ENCODE data around the gene CCDC181.

CCDC181 gene

DNA sequence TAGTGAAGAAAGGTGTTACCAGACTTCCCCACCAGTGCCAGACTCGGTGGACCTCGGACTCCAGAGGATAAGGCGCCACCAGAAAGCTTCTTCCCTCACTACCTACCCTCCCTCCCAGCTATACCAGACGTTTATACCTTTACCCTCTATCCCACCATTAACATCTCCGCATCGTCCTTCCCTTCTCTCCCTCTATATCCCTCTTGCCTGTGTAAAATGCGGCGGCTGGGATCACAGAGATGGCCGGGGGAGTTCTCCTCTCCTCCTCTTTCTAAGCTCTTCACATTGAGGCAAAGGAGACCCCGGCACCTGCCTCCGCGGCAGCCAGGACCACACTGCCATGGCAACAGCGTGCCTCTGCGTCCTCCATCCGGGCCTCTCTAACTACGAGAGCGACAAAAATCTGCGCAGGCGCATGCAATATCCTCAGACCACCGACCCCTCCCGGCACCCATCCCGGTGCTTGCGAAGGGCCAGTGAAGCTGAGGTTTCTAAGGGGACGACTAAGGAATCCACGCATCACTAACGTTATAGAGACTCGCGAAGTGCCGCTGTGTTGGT is at the start of gene CCDC181:
CCDC181 (minus strand) TSS at position 394 of the 561 bp plus-strand sequence. CDS start 2,547 bp downstream, outside the sequence.
- H3K27me3 ChIP-seq: no peaks in the 10 kb centered on the region
- no peak within 1 kb of the TSS for H3K4me3 ChIP-seq
- H3K4me2 ChIP-seq: no peak within 1 kb of the TSS
- H3K9me3 ChIP-seq: no peaks in the 10 kb centered on the region
- H4K20me1 ChIP-seq: no peaks in the 10 kb centered on the region
- H3K4me1 ChIP-seq: no peaks in the 10 kb centered on the region
- no peak within 1 kb of the TSS for H3K27ac ChIP-seq
- TF ChIP-seq Cebpa-rat (IDR thresholded peaks at IDR 0.05): no peak
- H3K36me3 ChIP-seq: no peaks in the 10 kb centered on the region
- no peak within 1 kb of the TSS for H3K9ac ChIP-seq

DNA sequence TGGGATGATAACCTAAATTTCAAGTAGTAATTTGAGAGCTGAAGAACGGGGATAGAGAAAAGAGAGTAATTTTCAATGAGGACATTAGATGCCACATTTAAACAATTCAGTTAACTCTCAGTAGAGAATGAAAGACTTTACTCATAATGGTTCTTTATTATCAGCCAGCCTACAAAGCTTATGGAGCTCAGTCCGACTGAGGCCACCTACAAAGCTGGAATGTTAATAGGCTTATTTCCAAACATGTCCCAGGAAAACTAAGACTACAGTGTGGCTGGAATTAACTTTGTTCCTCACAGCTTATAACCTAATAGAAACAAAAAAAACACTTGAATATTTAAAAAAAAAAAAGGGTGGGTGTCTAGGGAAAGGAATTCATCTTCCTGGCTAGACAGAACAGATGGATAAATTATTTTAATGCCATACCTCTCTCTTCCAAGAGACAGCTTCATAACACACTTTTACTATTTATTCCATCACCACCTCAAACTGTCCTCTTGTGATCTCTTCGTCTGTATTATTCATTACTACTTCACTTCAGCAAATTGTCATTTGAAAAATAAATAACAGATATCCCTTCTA is 48.6 kb upstream of the CCDC181 start:
- Histone ChIP-seq H3K27me3 (no peaks in the 10 kb centered on the region), H3K4me2 (no peak overlapping the region), H3K9ac (no peak overlapping the region), H3K4me3 (no peak overlapping the region), H3K4me1 (no peaks in the 10 kb centered on the region), H3K36me3 (peaks cover 17% of the 10 kb centered on the region), H3K27ac (no peak overlapping the region), H4K20me1 (peaks cover 12% of the 10 kb centered on the region; the same call in 1 of the 2 replicates), H3K9me3 (no peaks in the 10 kb centered on the region)
- no peak for TF ChIP-seq Cebpa-rat (IDR thresholded peaks at IDR 0.05)

DNA sequence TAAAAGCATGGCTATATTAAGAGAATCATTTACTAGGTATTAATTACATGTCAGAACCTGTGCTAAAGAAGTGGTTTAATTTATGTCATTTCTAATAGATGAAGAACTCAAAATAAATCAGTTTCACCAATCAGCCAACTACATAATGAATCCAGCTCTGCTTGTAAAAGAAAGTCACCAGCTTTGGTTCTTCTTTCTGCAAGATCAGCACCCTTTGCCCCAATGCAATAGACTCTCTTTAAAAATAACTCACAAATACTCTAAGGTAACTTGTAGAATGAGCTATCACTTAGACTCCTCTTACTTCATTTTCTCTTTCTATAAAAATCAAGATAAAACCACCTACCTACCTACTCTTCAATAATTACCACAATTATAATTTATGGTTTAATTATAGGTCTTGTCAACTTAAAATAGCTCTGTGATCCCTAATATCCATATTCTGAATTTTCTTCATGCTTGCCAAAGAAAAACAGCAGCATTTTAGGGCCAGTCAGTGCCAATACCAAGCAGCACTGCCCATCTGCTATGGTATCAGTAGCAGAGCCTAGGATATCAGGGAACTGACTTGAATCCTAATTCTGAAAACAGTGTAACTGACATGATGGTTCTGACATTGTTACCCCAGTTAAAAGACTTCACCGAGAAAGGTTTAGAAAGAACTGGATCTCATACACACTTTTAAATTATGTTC is 47.2 kb upstream of the CCDC181 start:
- Histone ChIP-seq H4K20me1 (peaks cover 4% of the 10 kb centered on the region; the same call in 1 of the 2 replicates), H3K4me1 (no peaks in the 10 kb centered on the region), H3K9ac (no peak overlapping the region), H3K36me3 (peaks cover 17% of the 10 kb centered on the region), H3K4me3 (no peak overlapping the region), H3K27ac (no peak overlapping the region), H3K4me2 (no peak overlapping the region), H3K9me3 (no peaks in the 10 kb centered on the region), H3K27me3 (no peaks in the 10 kb centered on the region)
- no peak for TF ChIP-seq Cebpa-rat (IDR thresholded peaks at IDR 0.05)

DNA sequence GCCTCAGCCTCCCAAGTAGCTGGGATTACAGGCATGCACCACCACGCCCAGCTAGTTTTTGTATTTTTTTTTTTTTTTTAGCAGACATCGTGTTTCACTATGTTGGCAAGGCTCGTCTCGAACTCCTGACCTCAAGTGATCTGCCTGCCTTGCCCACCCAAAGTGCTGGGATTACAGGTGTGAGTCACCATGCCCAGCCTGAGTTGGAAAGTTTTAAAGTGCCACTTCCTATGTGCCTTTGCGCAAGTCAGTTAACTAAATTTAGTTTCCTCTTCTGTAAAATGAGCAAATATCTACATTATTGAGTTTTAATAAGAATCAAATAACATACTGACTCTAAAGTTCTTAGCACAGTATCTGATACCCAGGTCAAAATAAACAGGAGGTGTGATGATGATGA is 46.1 kb upstream of the CCDC181 start:
- Histone ChIP-seq H3K4me2 (no peak overlapping the region), H3K4me1 (no peaks in the 10 kb centered on the region), H3K27ac (no peak overlapping the region), H3K27me3 (no peaks in the 10 kb centered on the region), H3K4me3 (no peak overlapping the region), H3K9ac (no peak overlapping the region), H4K20me1 (peaks cover 2% of the 10 kb centered on the region; the same call in 1 of the 2 replicates), H3K36me3 (peaks cover 17% of the 10 kb centered on the region), H3K9me3 (no peaks in the 10 kb centered on the region)
- no peak for TF ChIP-seq Cebpa-rat (IDR thresholded peaks at IDR 0.05)

DNA sequence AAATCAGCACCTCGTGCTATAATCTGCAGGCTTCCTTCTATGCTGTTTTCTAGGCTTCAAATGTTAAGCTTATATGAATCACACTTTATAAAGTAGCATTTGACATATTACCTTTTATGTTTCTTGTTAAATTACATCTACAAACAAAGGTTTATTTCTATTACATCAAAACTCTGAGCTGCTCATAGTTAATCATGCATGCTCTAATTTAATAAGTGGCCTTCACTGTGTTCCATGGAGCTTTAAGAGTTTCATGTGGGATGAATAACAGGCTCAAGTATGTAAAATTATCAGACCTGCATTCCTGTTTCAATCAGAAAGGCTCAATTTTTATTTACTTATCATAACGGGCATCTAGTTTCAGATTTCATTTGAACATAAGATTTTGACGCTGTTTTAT is 45.5 kb upstream of the CCDC181 start:
- no peak overlapping the region for H3K4me2 ChIP-seq
- no peaks in the 10 kb centered on the region for H3K4me1 ChIP-seq
- H3K9ac ChIP-seq: no peak overlapping the region
- no peaks in the 10 kb centered on the region for H3K9me3 ChIP-seq
- no peaks in the 10 kb centered on the region for H4K20me1 ChIP-seq
- H3K27me3 ChIP-seq: no peaks in the 10 kb centered on the region
- H3K27ac ChIP-seq: no peak overlapping the region
- peaks cover 20% of the 10 kb centered on the region for H3K36me3 ChIP-seq
- no peak for TF ChIP-seq Cebpa-rat (IDR thresholded peaks at IDR 0.05)
- H3K4me3 ChIP-seq: no peak overlapping the region

DNA sequence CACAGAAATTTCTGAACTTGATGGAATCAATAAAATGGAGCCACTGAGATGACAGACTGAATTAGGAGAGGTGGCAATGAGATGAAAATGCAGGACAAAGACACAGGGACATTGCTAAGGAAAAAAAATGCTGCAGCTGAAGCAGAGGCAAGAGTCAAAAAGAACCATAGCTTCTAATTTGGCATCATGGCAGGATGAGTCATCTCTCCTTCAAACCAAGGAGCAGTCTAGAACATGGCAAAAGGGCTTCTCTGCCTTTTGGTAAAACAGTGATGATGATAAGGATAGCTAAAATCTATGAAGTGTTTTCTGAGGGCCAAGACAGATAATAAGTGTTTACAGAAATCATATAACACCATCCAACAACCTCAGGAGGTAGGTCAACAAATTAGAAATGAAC is 41.7 kb upstream of the CCDC181 start:
- H3K27ac ChIP-seq: no peak overlapping the region
- H3K9me3 ChIP-seq: no peaks in the 10 kb centered on the region
- H3K4me2 ChIP-seq: no peak overlapping the region
- H3K9ac ChIP-seq: no peak overlapping the region
- no peaks in the 10 kb centered on the region for H3K27me3 ChIP-seq
- no peak overlapping the region for H3K4me3 ChIP-seq
- no peak for TF ChIP-seq Cebpa-rat (IDR thresholded peaks at IDR 0.05)
- peaks cover 5% of the 10 kb centered on the region; the same call in 1 of the 2 replicates for H3K36me3 ChIP-seq
- no peaks in the 10 kb centered on the region for H3K4me1 ChIP-seq
- no peaks in the 10 kb centered on the region for H4K20me1 ChIP-seq

DNA sequence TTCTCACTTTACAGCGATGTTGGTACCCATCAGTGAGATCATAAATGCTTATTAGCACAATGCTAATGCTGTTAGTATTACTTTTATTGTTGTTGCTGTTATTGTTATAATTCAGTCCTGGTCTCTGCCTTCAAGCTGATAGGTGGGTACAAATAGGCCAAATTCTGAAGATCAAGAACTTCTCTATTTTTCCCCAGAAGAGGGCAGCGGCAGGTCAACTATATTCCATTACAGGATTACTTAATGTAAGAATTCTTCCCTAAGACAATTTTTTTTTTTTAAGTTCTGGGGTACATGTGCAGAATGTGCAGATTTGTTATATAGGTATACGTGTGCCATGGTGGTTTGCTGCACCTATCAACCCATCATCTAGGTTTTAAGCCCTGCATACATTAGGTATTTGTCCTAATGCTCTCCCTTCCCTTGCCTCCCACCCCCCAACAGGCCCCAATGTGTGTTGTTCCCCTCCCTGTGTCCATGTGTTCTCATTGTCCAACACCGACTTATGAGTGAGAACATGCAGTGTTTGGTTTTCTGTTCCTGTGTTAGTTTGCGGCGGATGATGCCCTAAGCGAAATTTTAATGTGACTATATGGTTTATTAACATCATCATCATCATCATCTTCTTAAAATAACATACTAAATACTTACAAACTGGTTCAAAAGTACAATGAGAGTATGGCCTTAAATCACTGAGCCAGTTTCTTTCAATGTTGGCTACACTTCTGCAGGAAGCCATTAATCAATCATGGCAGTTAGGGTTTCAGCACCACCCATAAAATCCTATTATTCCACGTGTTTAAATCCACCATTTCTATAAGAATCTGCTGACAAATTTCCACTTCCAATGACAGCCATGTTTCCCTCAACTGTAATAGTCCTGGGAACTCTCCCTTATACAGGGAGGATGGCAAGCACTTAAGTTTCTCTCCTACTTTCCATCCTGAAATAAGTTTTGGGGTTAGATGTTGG is 39.3 kb upstream of the CCDC181 start:
- TF ChIP-seq Cebpa-rat (IDR thresholded peaks at IDR 0.05): no peak
- no peak overlapping the region for H3K9ac ChIP-seq
- H3K4me2 ChIP-seq: no peak overlapping the region
- no peak overlapping the region for H3K4me3 ChIP-seq
- H3K9me3 ChIP-seq: no peaks in the 10 kb centered on the region
- H4K20me1 ChIP-seq: no peaks in the 10 kb centered on the region
- no peaks in the 10 kb centered on the region for H3K27me3 ChIP-seq
- peaks cover 5% of the 10 kb centered on the region; the same call in 1 of the 2 replicates for H3K36me3 ChIP-seq
- H3K4me1 ChIP-seq: no peaks in the 10 kb centered on the region
- H3K27ac ChIP-seq: no peak overlapping the region

DNA sequence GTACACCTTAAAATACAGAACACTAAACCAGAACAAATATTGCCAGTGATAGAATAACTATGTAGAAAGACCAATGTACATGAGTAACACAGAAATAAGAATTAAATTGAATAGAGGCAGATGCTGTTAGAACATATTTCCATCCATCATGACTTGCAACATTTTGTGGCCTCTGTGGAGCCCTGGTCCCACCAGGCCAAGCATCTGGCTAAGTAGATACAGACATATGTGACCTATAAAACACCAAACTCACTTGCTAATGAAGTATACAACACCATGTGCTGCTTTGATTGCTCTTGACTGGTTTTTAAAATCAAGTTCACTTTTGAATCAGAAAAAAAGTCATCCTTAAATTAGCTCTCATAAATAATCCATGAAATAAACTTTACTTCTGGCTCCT is 38.0 kb upstream of the CCDC181 start:
- TF ChIP-seq Cebpa-rat (IDR thresholded peaks at IDR 0.05): no peak
- H3K4me2 ChIP-seq: no peak overlapping the region

DNA sequence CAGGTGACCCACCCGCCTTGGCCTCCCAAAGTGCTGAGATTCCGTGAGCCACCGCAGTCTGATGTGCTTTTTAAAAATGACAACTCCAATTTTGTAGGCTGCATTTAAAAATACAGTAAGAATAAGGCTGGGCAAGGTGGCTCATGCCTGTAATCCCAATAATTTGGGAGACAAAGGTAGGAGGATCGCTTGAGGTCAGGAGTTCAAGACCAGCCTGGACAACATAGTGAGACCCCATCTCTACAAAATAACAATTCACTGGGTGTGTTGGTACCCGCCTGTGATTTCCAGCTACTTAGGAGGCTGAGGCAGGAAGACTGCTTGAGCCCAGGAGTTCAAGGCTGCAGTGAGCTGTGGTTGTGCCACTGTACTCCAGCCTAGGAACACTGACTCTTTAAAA is 35.1 kb upstream of the CCDC181 start:
- Histone ChIP-seq H4K20me1 (no peaks in the 10 kb centered on the region), H3K4me2 (no peak overlapping the region), H3K27me3 (no peaks in the 10 kb centered on the region), H3K9me3 (peaks cover 16% of the 10 kb centered on the region), H3K4me1 (no peaks in the 10 kb centered on the region), H3K9ac (no peak overlapping the region), H3K36me3 (no peaks in the 10 kb centered on the region), H3K27ac (no peak overlapping the region), H3K4me3 (no peak overlapping the region)
- TF ChIP-seq Cebpa-rat (IDR thresholded peaks at IDR 0.05): no peak

More for the DNA sequence above, 38.0 kb upstream of the CCDC181 start:
- no peaks in the 10 kb centered on the region for H3K27me3 ChIP-seq
- H3K4me1 ChIP-seq: no peaks in the 10 kb centered on the region
- H4K20me1 ChIP-seq: no peaks in the 10 kb centered on the region
- H3K4me3 ChIP-seq: no peak overlapping the region
- peaks cover 5% of the 10 kb centered on the region; the same call in 1 of the 2 replicates for H3K36me3 ChIP-seq
- no peak overlapping the region for H3K27ac ChIP-seq
- H3K9ac ChIP-seq: no peak overlapping the region
- peaks cover 3% of the 10 kb centered on the region for H3K9me3 ChIP-seq
